SK-N-MC (cell line): ENCODE data around the gene SEMA6A.

Experiments
- EZH2 ChIP-seq: fragments of 200-600 bp; sonication (generic); IDR thresholded peaks from one replicate; pipeline ENCODE4 v1.6.1; 2017; ENCODE audit warnings: antibody characterized with exemption
- FOXP2 ChIP-seq: optimal IDR thresholded peaks from 2 replicates; pipeline ENCODE3; 2011; ENCODE audit warnings: mild to moderate bottlenecking, moderate library complexity; ENCODE audit not compliant: insufficient read depth; ENCODE audit errors: extremely low read length, control extremely low read depth
- POLR2AphosphoS5 ChIP-seq: IDR thresholded peaks from 2 replicates; pipeline ENCODE4 v1.6.1; 2012; ENCODE audit warnings: mild to moderate bottlenecking, low read depth, low read length, borderline replicate concordance

- TF ChIP-seq EZH2 (no peak), POLR2AphosphoS5 (no peak), FOXP2 (no peak)
Measured at GRCh38 chr5:116487045-116487444, 87.6 kb downstream of the SEMA6A start.
